Measurements from ENCODE around the gene GNRH2. TPM values are rescaled to one million over a fixed set of nuclear protein-coding genes. Genes with fewer than 3 reads are reported as not detected.
"Not testable (repeated sequence)": the region's sequence is repeated elsewhere in the genome, so short reads cannot be mapped to it uniquely, and the experiment has no call there.

Gene GNRH2
- total RNA-seq, 4 donors from 2014 or later, result 4.6 TPM; not detected in 3

GRCh38 chr20:3046677-3047462 is 3.4 kb downstream of the GNRH2 start:
- no peak for DNase-seq (ENCODE audit: low spot score in 2 of 2)
- Histone ChIP-seq H3K36me3 (peaks cover 0 to 35% (median 4%) of the 10 kb centered on the region in 3 donors), H3K9me3 (no peaks in the 10 kb centered on the region), H3K4me3 (peak overlapping the region; percentile 63 to 96 (median 86)), H3K27me3 (no peaks in the 10 kb centered on the region), H3K27ac (peak overlapping the region in 3 of 4 donors; percentile 94 to 97 (median 94)), H3K4me1 (peaks cover 0 to 46% (median 24%) of the 10 kb centered on the region in 4 donors)
- WGBS, 2 donors, result 42 to 52% methylated on average over 32 to 37 of the region's 39 CpGs
- TF ChIP-seq, protein P1, sequence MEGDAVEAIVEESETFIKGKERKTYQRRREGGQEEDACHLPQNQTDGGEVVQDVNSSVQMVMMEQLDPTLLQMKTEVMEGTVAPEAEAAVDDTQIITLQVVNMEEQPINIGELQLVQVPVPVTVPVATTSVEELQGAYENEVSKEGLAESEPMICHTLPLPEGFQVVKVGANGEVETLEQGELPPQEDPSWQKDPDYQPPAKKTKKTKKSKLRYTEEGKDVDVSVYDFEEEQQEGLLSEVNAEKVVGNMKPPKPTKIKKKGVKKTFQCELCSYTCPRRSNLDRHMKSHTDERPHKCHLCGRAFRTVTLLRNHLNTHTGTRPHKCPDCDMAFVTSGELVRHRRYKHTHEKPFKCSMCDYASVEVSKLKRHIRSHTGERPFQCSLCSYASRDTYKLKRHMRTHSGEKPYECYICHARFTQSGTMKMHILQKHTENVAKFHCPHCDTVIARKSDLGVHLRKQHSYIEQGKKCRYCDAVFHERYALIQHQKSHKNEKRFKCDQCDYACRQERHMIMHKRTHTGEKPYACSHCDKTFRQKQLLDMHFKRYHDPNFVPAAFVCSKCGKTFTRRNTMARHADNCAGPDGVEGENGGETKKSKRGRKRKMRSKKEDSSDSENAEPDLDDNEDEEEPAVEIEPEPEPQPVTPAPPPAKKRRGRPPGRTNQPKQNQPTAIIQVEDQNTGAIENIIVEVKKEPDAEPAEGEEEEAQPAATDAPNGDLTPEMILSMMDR (IDR thresholded peaks at IDR 0.05), result no peak
- no peak for TF ChIP-seq EP300 (IDR thresholded peaks at IDR 0.05)
- TF ChIP-seq POLR2A (IDR thresholded peaks at IDR 0.05), result no peak

DNA sequence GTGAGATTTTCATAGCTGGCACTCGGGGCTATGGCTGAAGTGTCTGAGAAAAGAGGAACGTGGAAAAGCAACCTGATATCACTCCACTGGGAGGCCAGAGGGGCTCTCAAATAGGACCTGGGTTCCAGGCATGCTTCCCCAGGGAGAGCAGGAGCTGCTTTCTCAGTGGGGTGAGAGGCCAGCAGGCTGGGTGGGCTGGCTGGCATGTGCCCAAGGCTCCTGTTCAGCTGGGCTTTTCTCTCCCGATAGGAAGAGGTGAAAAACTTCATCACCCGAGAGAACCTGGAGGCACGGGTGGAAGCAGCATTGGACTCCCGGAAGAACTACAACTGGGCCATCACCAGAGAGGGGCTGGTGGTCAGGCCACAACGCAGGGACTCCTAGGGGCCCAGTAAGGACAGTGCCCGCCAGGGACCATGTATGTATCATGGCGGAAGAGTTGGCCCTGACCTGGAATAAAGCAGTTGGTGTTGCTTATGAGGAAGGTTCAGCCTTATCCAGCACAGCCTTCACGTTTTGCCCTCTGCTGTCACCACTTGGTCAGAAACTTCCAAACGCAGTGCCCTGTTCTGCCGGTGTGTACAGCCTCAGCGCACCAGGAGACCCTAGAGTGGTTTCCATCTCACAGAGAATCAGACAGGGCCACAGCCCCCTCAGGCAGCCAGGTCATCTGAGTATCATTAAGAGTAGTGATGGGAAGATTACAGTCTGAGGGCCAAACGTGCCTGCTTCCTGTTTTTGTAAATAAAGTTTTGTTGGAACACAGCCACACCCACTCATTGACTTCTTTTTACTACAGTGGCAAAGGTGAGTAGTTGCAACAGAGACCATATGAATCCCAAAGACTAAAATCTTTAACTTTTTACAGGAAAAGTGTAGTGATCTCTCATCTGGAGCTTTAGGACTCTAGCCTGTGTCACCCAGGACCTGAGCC is 4.3 kb downstream of the GNRH2 start:
- 77 to 83% methylated on average over 10 to 14 of the region's 14 CpGs for WGBS, 2 donors
- no peak for DNase-seq (ENCODE audit: low spot score in 2 of 2)
- TF ChIP-seq POLR2A (IDR thresholded peaks at IDR 0.05) (no peak), EP300 (IDR thresholded peaks at IDR 0.05) (no peak)
- TF ChIP-seq, protein P1 (IDR thresholded peaks at IDR 0.05), result no peak
- H3K36me3 ChIP-seq, result peaks cover 0 to 35% (median 4%) of the 10 kb centered on the region in 3 donors
- H3K9me3 ChIP-seq, result no peaks in the 10 kb centered on the region
- no peak overlapping the region for H3K27ac ChIP-seq
- no peak overlapping the region for H3K4me3 ChIP-seq
- peaks cover 0 to 37% (median 18%) of the 10 kb centered on the region in 4 donors for H3K4me1 ChIP-seq
- H3K27me3 ChIP-seq, result no peaks in the 10 kb centered on the region

- no peak overlapping the region for H3K27ac ChIP-seq
- WGBS, 2 donors, result 66 to 68% methylated on average over 7 of the region's 7 CpGs
- TF ChIP-seq POLR2A (IDR thresholded peaks at IDR 0.05), result no peak
- TF ChIP-seq, protein P1 (IDR thresholded peaks at IDR 0.05), result no peak
- no peak for TF ChIP-seq EP300 (IDR thresholded peaks at IDR 0.05)
- H3K4me3 ChIP-seq, result no peak overlapping the region
- H3K4me1 ChIP-seq, result peaks cover 0 to 20% (median 10%) of the 10 kb centered on the region in 4 donors
- peaks cover 0 to 35% (median 4%) of the 10 kb centered on the region in 3 donors for H3K36me3 ChIP-seq
- no peaks in the 10 kb centered on the region for H3K27me3 ChIP-seq
- no peaks in the 10 kb centered on the region for H3K9me3 ChIP-seq
- no peak for DNase-seq (ENCODE audit: low spot score in 2 of 2)
These were observed 8.1 kb downstream of the GNRH2 start for GRCh38 chr20:3051385-3052019.

DNA sequence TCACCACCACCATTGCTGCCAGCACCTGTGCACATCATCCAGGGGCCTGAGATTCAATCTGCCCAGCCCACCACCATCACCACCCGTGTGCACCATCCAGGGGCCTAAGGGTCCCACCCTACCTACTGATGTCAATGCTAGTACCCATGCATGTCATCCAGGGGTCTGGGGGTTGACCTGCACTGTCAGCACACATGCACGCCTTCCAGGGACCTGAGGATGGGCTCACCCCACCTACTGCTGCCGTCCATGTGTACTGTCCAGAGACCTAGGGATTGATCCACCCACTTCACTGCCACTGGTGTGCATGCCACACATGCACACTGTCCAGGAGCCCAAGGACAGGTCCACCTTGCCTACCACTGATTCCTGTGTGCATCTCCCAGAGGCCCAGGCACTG is 16.1 kb downstream of the GNRH2 start:
- no peak overlapping the region for H3K4me3 ChIP-seq
- no peak overlapping the region for H3K27ac ChIP-seq
- TF ChIP-seq, protein P1 (IDR thresholded peaks at IDR 0.05), result no peak
- TF ChIP-seq POLR2A (IDR thresholded peaks at IDR 0.05) (no peak), EP300 (IDR thresholded peaks at IDR 0.05) (no peak)
- no peak for DNase-seq (ENCODE audit: low spot score in 2 of 2)
- H3K9me3 ChIP-seq, result peaks cover 0 to 5% (median 0%) of the 10 kb centered on the region in 4 donors
- 87 to 89% methylated on average over 3 of the region's 3 CpGs for WGBS, 2 donors
- H3K4me1 ChIP-seq, result no peaks in the 10 kb centered on the region
- no peaks in the 10 kb centered on the region for H3K36me3 ChIP-seq
- H3K27me3 ChIP-seq, result no peaks in the 10 kb centered on the region

DNA sequence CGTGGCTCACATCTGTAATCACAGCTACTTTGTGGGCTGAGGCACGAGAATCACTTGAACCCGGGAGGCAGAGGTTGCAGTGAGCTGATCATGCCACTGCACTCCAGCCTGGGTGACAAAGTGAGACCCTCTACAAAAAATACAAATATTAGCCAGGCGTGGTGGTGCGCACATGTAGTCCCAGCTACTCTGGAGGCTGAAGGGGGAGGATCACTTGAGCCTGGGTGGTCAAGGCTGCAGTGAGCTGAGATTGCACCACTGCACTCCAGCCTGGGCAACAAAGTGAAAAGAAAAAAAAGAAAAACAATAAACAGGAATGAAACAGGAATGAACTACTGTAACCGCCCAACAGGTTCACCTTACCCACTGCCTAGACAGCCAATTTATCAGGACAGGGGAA is 20.7 kb downstream of the GNRH2 start:
- H3K4me1 ChIP-seq, result not testable (repeated sequence)

More for the DNA sequence above, 20.7 kb downstream of the GNRH2 start:
- not testable (repeated sequence) for H3K36me3 ChIP-seq; H3K9me3 ChIP-seq; H3K27ac ChIP-seq; H3K4me3 ChIP-seq; H3K27me3 ChIP-seq; DNase-seq (ENCODE audit: low spot score in 2 of 2)
- 87 to 89% methylated on average over 6 of the region's 6 CpGs for WGBS, 2 donors

All from tibial nerve (tissue), 4 donors.